GM10266 (cell line): ENCODE results near the gene ASCL5.

Experiments used
- DNase-seq: peaks from one replicate; pipeline ENCODE4 v3.0.0; 2012; ENCODE audit errors: extremely low spot score
- TF ChIP-seq, protein P1 (sequence below): IDR thresholded peaks from 2 replicates; pipeline ENCODE4 v1.5.1; 2012; ENCODE audit warnings: mild to moderate bottlenecking, low read depth; ENCODE audit not compliant: control insufficient read depth, insufficient read depth; ENCODE audit errors: missing control alignments

Gene ASCL5

GRCh38 chr1:201149400-201149799 is 22.4 kb upstream of the ASCL5 start:
- DNase-seq: peak; percentile 66
- TF ChIP-seq, protein P1, sequence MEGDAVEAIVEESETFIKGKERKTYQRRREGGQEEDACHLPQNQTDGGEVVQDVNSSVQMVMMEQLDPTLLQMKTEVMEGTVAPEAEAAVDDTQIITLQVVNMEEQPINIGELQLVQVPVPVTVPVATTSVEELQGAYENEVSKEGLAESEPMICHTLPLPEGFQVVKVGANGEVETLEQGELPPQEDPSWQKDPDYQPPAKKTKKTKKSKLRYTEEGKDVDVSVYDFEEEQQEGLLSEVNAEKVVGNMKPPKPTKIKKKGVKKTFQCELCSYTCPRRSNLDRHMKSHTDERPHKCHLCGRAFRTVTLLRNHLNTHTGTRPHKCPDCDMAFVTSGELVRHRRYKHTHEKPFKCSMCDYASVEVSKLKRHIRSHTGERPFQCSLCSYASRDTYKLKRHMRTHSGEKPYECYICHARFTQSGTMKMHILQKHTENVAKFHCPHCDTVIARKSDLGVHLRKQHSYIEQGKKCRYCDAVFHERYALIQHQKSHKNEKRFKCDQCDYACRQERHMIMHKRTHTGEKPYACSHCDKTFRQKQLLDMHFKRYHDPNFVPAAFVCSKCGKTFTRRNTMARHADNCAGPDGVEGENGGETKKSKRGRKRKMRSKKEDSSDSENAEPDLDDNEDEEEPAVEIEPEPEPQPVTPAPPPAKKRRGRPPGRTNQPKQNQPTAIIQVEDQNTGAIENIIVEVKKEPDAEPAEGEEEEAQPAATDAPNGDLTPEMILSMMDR: peak; percentile 54

GRCh38 chr1:201147396-201148015 is 20.5 kb upstream of the ASCL5 start:
- TF ChIP-seq, protein P1: no peak
- no peak for DNase-seq

GRCh38 chr1:201146626-201147390 is 19.8 kb upstream of the ASCL5 start:
- DNase-seq: no peak
- TF ChIP-seq, protein P1: no peak

- no peak for DNase-seq
- TF ChIP-seq, protein P1: no peak
Measured at GRCh38 chr1:201145816-201146215, 18.8 kb upstream of the ASCL5 start.

- no peak for DNase-seq
- TF ChIP-seq, protein P1: no peak
Measured at GRCh38 chr1:201145132-201145531, 18.1 kb upstream of the ASCL5 start.

- DNase-seq: no peak
- TF ChIP-seq, protein P1: no peak
Measured at GRCh38 chr1:201144701-201145100, 17.7 kb upstream of the ASCL5 start.
